Measurements from ENCODE around the gene POTEH. TPM values are rescaled to one million over a fixed set of nuclear protein-coding genes. Genes with fewer than 3 reads are reported as not detected.
"Not testable (repeated sequence)": the region's sequence is repeated elsewhere in the genome, so short reads cannot be mapped to it uniquely, and the experiment has no call there.

POTEH gene
- polyA plus RNA-seq, 4 donors, result not detected

- not testable (repeated sequence) for DNase-seq (ENCODE audit: low read depth in 4 of 4, low spot score in 3 of 4)
Observed at GRCh38 chr22:15731023-15731422, 41.2 kb downstream of the POTEH start.

GRCh38 chr22:15734411-15734810 is 44.6 kb downstream of the POTEH start:
- not testable (repeated sequence) for DNase-seq (ENCODE audit: low read depth in 4 of 4, low spot score in 3 of 4)

- DNase-seq (ENCODE audit: low read depth in 4 of 4, low spot score in 3 of 4), result not testable (repeated sequence)
Observed at GRCh38 chr22:15738157-15738908, 48.5 kb downstream of the POTEH start.

- not testable (repeated sequence) for DNase-seq (ENCODE audit: low read depth in 4 of 4, low spot score in 3 of 4)
Observed at GRCh38 chr22:15738909-15739391, 49.1 kb downstream of the POTEH start.

GRCh38 chr22:15747636-15748323 is 58.0 kb downstream of the POTEH start:
- not testable (repeated sequence) for DNase-seq (ENCODE audit: low read depth in 4 of 4, low spot score in 3 of 4)

- DNase-seq (ENCODE audit: low read depth in 4 of 4, low spot score in 3 of 4), result not testable (repeated sequence)
Observed at GRCh38 chr22:15749181-15749970, 59.5 kb downstream of the POTEH start.

- not testable (repeated sequence) for DNase-seq (ENCODE audit: low read depth in 4 of 4, low spot score in 3 of 4)
Observed at GRCh38 chr22:15759443-15760097, 69.7 kb downstream of the POTEH start.

- not testable (repeated sequence) for DNase-seq (ENCODE audit: low read depth in 4 of 4, low spot score in 3 of 4)
Observed at GRCh38 chr22:15760388-15761150, 70.7 kb downstream of the POTEH start.

- DNase-seq (ENCODE audit: low read depth in 4 of 4, low spot score in 3 of 4), result not testable (repeated sequence)
Observed at GRCh38 chr22:15761151-15761777, 71.4 kb downstream of the POTEH start.

- not testable (repeated sequence) for DNase-seq (ENCODE audit: low read depth in 4 of 4, low spot score in 3 of 4)
Observed at GRCh38 chr22:15763559-15763958, 73.7 kb downstream of the POTEH start.

Other genes starting within 250 kb of the POTEH start
- gene OR11H1, start 161.8 kb upstream of the POTEH start, polyA plus RNA-seq (ENCODE audit: insufficient read length in 4 of 4), result not detected

Data from right renal pelvis (tissue), 4 donors.